HEK293 (cell line): ENCODE data around the gene FOXS1.

Experiments
- CTCF ChIA-PET: fragments of 350-600 bp; formaldehyde crosslinking; extraction: SDS; loops from one replicate; lab custom pipeline; 2021; ENCODE audit warnings: antibody characterized with exemption; lab: Yijun Ruan, JAX
- POLR2A ChIA-PET: fragments of 300-600 bp; formaldehyde crosslinking; extraction: SDS; loops from one replicate; lab custom pipeline; 2020; ENCODE audit warnings: antibody characterized with exemption, inconsistent platforms; lab: Yijun Ruan, JAX
- H3K27ac ChIP-seq: fragments of 200-500 bp; sonication (Bioruptor generic); 2 replicates; pipeline ENCODE4 v1.5.1; 2014; ENCODE audit warnings: low read depth, low read length, control low read depth, inconsistent platforms; ENCODE audit errors: extremely low read depth
- H3K36me3 ChIP-seq, 2 experiments: fragments of 200-500 bp in 1 of 2; sonication (Bioruptor generic) in 1 of 2; 1 replicate in 1 of 2; 2 replicates in 1 of 2; pipeline ENCODE4 v1.5.1; 2014 to 2017; ENCODE audit warnings: inconsistent platforms in 2 of 2, low read length in 2 of 2; ENCODE audit not compliant: control insufficient read depth in 2 of 2, insufficient read depth in 1 of 2
- H3K4me1 ChIP-seq: fragments of 200-500 bp; sonication (Bioruptor generic); 2 replicates; pipeline ENCODE4 v1.5.1; 2014; ENCODE audit warnings: mild to moderate bottlenecking, low read length, inconsistent platforms; ENCODE audit not compliant: control insufficient read depth, insufficient read depth
- H3K4me3 ChIP-seq: 2 replicates; pipeline ENCODE4 v1.5.1; 2011; ENCODE audit warnings: low read depth, mild to moderate bottlenecking, control low read depth, low read length, moderate library complexity
- H3K9me3 ChIP-seq: fragments of 200-500 bp; sonication (Bioruptor generic); 2 replicates; pipeline ENCODE4 v1.5.1; 2014; ENCODE audit warnings: low read depth, low read length, inconsistent platforms; ENCODE audit not compliant: control insufficient read depth, insufficient read depth
- GLIS1 ChIP-seq: fragments of 450-650 bp; formaldehyde crosslinking; IDR thresholded peaks from 2 replicates; pipeline ENCODE4 v1.5.1; 2016; ENCODE audit warnings: missing biosample characterization, missing genetic modification characterization
- ZBTB48 ChIP-seq: fragments of 450-650 bp; formaldehyde crosslinking; IDR thresholded peaks from 2 replicates; pipeline ENCODE4 v1.5.1; 2016; ENCODE audit warnings: missing biosample characterization, missing genetic modification characterization
- ZNF133 ChIP-seq: fragments of 450-650 bp; formaldehyde crosslinking; IDR thresholded peaks from 2 replicates; pipeline ENCODE4 v1.5.1; 2016; ENCODE audit warnings: missing biosample characterization, missing genetic modification characterization
- ZNF426 ChIP-seq: fragments of 450-650 bp; formaldehyde crosslinking; IDR thresholded peaks from 2 replicates; pipeline ENCODE4 v1.5.1; 2017; ENCODE audit warnings: missing biosample characterization, missing genetic modification characterization, mild to moderate bottlenecking, inconsistent platforms, moderate library complexity
- ZNF623 ChIP-seq: fragments of 450-650 bp; formaldehyde crosslinking; IDR thresholded peaks from 2 replicates; pipeline ENCODE4 v1.5.1; 2016; ENCODE audit warnings: missing biosample characterization, missing genetic modification characterization
- ZNF768 ChIP-seq: fragments of 450-650 bp; formaldehyde crosslinking; IDR thresholded peaks from 2 replicates; pipeline ENCODE4 v1.5.1; 2018; ENCODE audit warnings: missing biosample characterization, mild to moderate bottlenecking, missing genetic modification characterization
- TF ChIP-seq, protein P1 (sequence below): fragments of 450-650 bp; formaldehyde crosslinking; conservative IDR thresholded peaks from 2 replicates; pipeline ENCODE4 v1.5.1; 2016; ENCODE audit warnings: low read depth, missing biosample characterization, missing genetic modification characterization
- TF ChIP-seq, protein P2 (sequence below): fragments of 450-650 bp; formaldehyde crosslinking; IDR thresholded peaks from 2 replicates; pipeline ENCODE4 v1.5.1; 2016; ENCODE audit warnings: missing biosample characterization, missing genetic modification characterization
- TF ChIP-seq, protein P3 (sequence below): fragments of 450-650 bp; formaldehyde crosslinking; IDR thresholded peaks from 2 replicates; pipeline ENCODE4 v1.5.1; 2016; ENCODE audit warnings: missing biosample characterization, missing genetic modification characterization
- TF ChIP-seq, protein P4 (sequence below): fragments of 450-650 bp; formaldehyde crosslinking; IDR thresholded peaks from 2 replicates; pipeline ENCODE4 v1.5.1; 2016; ENCODE audit warnings: missing biosample characterization, missing genetic modification characterization
- TF ChIP-seq, protein P5 (sequence below): fragments of 450-650 bp; formaldehyde crosslinking; IDR thresholded peaks from 2 replicates; pipeline ENCODE4 v1.5.1; 2016; ENCODE audit warnings: missing biosample characterization, missing genetic modification characterization

FOXS1 gene

DNA sequence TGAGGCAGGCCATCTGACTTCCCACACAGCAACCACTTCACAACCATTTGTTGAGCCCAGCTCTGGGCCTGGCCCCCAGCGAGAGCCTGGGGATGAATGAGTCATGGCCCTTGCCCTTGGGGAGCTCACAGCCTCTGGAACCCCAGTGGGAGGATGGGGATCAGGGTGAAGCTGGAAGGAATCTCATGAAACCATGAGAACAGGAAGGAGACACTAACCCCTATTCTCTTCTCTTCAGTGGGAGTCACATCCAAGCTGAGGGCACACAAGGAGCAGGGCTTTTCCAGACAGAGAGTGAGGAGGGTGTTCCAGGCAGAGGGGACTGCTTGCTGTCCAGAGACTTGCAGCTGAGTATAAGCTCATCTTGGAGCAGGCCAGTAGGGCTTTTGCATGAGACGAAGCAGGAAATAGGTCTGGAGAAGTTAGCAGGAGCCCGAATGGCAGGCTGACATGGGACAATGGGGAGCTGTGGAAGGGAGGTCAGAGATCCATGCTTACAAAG, 7.5 kb downstream of the FOXS1 start (continued):
- TF ChIP-seq, protein P1, sequence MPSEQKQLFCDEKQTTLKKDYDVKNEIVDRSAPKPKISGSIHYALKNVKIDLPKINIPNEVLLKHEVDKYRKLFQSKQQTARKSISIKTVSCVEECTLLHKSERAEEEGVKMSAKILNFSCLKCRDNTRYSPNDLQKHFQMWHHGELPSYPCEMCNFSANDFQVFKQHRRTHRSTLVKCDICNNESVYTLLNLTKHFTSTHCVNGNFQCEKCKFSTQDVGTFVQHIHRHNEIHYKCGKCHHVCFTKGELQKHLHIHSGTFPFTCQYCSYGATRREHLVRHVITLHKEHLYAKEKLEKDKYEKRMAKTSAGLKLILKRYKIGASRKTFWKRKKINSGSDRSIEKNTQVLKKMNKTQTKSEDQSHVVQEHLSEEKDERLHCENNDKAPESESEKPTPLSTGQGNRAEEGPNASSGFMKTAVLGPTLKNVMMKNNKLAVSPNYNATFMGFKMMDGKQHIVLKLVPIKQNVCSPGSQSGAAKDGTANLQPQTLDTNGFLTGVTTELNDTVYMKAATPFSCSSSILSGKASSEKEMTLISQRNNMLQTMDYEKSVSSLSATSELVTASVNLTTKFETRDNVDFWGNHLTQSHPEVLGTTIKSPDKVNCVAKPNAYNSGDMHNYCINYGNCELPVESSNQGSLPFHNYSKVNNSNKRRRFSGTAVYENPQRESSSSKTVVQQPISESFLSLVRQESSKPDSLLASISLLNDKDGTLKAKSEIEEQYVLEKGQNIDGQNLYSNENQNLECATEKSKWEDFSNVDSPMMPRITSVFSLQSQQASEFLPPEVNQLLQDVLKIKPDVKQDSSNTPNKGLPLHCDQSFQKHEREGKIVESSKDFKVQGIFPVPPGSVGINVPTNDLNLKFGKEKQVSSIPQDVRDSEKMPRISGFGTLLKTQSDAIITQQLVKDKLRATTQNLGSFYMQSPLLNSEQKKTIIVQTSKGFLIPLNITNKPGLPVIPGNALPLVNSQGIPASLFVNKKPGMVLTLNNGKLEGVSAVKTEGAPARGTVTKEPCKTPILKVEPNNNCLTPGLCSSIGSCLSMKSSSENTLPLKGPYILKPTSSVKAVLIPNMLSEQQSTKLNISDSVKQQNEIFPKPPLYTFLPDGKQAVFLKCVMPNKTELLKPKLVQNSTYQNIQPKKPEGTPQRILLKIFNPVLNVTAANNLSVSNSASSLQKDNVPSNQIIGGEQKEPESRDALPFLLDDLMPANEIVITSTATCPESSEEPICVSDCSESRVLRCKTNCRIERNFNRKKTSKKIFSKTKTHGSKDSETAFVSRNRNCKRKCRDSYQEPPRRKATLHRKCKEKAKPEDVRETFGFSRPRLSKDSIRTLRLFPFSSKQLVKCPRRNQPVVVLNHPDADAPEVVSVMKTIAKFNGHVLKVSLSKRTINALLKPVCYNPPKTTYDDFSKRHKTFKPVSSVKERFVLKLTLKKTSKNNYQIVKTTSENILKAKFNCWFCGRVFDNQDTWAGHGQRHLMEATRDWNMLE (tag by site-specific recombination) = no peak
- TF ChIP-seq ZNF133 (tag by site-specific recombination) (no peak), ZNF426 (tag by site-specific recombination) (no peak)

DNA sequence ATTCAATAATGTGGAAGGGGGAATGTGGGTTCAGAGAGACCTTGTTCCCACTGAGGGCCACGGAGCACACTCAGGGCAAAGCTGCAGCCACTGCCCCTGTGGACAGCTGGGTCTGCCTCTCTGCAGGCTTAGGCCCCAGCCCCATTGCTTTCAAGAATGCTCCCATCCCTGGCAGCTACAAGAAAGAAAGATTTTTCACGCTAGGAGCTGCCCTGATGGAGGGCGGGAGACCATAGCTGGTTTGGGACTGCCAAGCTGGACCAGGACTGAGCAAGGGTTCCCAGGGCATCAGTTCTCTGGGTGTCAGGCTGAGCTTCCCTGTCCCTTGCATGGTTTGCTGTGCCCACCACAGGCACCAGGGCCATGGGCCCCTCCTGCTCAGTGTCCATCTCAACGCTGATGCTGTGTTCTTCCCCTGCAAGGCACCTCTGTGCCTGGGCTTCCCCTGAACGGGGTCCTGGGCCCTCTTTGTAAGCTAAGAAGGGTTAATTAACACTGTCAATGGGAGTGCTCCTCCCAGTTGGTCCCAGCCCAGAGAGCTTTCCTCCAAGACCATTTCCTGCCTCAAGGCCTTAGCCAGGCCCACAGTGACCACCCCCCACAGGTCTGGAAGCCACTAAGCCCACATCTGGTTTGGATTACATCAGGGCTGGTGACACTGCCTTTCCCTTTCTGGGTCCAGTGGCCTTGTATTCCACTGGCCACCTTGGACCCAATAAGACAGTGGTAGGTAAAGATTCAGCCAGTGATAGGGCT, 8.4 kb downstream of the FOXS1 start:
- no peak overlapping the region for H3K4me3 ChIP-seq
- POLR2A ChIA-PET = interaction anchor here (0.5 to 1.0 kb wide), 4 partner anchors 9 to 1580 kb away, joined by 3 to 7 read pairs (median 4); no protein-coding TSS in a partner anchor
- H3K4me1 ChIP-seq = no peaks in the 10 kb centered on the region
- no peaks in the 10 kb centered on the region for H3K9me3 ChIP-seq
- TF ChIP-seq GLIS1 (tag by site-specific recombination) = peak; percentile 86
- TF ChIP-seq, protein P2, sequence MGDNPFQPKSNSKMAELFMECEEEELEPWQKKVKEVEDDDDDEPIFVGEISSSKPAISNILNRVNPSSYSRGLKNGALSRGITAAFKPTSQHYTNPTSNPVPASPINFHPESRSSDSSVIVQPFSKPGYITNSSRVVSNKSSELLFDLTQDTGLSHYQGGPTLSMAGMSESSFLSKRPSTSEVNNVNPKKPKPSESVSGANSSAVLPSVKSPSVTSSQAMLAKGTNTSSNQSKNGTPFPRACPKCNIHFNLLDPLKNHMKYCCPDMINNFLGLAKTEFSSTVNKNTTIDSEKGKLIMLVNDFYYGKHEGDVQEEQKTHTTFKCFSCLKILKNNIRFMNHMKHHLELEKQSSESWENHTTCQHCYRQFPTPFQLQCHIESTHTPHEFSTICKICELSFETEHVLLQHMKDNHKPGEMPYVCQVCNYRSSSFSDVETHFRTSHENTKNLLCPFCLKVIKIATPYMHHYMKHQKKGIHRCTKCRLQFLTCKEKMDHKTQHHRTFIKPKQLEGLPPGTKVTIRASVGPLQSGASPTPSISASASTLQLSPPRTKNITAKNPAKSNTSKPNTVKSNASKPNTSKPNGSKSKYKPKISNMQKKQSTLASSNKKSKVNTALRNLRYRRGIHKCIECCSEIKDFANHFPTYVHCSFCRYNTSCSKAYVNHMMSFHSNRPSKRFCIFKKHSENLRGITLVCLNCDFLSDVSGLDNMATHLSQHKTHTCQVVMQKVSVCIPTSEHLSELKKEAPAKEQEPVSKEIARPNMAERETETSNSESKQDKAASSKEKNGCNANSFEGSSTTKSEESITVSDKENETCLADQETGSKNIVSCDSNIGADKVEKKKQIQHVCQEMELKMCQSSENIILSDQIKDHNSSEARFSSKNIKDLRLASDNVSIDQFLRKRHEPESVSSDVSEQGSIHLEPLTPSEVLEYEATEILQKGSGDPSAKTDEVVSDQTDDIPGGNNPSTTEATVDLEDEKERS = no peak
- CTCF ChIA-PET = interaction anchor here (0.6 to 8.4 kb wide), 8 partner anchors 10 to 194 kb away, joined by 3 to 87 read pairs (median 6); partner anchors contain the start of gene FOXS1
- no peak overlapping the region for H3K27ac ChIP-seq
- H3K36me3 ChIP-seq = no peaks in the 10 kb centered on the region

DNA sequence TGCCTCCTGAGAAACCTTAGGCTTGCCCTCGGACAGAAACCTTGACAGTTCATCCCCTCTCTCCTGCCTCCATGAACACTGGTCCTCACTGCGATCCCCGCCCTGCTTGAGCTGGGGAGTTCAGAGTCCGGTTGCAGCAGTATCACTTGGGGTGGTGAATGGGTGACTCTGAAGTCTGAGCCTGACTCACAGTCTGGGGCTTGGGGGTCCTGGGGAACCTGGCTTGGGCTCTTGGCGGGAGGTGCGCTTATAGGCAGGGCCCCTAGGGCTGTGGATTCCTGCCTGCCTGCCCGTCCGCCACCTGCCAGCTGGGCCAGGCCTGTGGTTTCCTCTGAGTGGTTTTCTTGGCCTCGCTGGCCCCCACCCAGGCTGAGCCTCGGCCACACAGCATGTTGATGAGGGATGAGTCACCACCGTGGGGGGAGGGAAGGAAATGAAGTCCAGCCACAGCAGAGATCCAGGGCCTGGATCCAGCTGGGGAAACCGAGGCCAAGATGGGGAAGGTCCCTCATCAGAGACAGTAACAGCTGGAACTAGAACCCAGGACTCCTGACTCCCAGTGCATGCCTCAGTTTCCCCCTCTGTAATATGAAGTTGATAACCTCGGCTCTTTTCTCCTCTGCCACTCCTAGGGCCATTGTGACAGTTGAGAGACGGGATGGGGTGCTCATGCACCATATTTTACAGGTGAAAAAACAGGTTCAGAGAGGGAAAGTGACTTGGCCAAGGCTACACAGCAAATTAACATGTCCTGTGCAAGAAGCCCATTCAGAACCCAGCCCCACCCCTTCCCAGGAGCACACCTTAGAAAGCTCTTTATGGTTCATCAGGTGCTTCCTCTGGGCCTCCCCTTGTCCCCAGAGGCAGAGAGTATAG, 9.2 kb downstream of the FOXS1 start:
- Histone ChIP-seq H3K9me3 (no peaks in the 10 kb centered on the region), H3K4me3 (no peak overlapping the region), H3K36me3 (no peaks in the 10 kb centered on the region), H3K4me1 (no peaks in the 10 kb centered on the region), H3K27ac (no peak overlapping the region)
- CTCF ChIA-PET = interaction anchor here (0.8 to 8.4 kb wide), 6 partner anchors 10 to 195 kb away, joined by 3 to 87 read pairs (median 20); partner anchors contain the start of gene FOXS1
- POLR2A ChIA-PET = interaction anchor here (0.5 to 1.0 kb wide), 3 partner anchors 10 to 263 kb away, joined by 3 to 7 read pairs (median 3); no protein-coding TSS in a partner anchor
- no peak for TF ChIP-seq ZNF623 (tag by site-specific recombination)
- TF ChIP-seq, protein P3, sequence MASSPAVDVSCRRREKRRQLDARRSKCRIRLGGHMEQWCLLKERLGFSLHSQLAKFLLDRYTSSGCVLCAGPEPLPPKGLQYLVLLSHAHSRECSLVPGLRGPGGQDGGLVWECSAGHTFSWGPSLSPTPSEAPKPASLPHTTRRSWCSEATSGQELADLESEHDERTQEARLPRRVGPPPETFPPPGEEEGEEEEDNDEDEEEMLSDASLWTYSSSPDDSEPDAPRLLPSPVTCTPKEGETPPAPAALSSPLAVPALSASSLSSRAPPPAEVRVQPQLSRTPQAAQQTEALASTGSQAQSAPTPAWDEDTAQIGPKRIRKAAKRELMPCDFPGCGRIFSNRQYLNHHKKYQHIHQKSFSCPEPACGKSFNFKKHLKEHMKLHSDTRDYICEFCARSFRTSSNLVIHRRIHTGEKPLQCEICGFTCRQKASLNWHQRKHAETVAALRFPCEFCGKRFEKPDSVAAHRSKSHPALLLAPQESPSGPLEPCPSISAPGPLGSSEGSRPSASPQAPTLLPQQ (tag by site-specific recombination) = peak; percentile 76
- TF ChIP-seq, protein P4, sequence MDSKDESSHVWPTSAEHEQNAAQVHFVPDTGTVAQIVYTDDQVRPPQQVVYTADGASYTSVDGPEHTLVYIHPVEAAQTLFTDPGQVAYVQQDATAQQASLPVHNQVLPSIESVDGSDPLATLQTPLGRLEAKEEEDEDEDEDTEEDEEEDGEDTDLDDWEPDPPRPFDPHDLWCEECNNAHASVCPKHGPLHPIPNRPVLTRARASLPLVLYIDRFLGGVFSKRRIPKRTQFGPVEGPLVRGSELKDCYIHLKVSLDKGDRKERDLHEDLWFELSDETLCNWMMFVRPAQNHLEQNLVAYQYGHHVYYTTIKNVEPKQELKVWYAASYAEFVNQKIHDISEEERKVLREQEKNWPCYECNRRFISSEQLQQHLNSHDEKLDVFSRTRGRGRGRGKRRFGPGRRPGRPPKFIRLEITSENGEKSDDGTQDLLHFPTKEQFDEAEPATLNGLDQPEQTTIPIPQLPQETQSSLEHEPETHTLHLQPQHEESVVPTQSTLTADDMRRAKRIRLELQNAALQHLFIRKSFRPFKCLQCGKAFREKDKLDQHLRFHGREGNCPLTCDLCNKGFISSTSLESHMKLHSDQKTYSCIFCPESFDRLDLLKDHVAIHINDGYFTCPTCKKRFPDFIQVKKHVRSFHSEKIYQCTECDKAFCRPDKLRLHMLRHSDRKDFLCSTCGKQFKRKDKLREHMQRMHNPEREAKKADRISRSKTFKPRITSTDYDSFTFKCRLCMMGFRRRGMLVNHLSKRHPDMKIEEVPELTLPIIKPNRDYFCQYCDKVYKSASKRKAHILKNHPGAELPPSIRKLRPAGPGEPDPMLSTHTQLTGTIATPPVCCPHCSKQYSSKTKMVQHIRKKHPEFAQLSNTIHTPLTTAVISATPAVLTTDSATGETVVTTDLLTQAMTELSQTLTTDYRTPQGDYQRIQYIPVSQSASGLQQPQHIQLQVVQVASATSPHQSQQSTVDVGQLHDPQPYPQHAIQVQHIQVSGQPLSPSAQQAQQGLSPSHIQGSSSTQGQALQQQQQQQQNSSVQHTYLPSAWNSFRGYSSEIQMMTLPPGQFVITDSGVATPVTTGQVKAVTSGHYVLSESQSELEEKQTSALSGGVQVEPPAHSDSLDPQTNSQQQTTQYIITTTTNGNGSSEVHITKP = 0 out of 2 replicates have a peak, but pooled peaks have one; percentile 31
- peak; percentile 32; the same call in 1 of the 2 replicates for TF ChIP-seq ZBTB48
- TF ChIP-seq, protein P5, sequence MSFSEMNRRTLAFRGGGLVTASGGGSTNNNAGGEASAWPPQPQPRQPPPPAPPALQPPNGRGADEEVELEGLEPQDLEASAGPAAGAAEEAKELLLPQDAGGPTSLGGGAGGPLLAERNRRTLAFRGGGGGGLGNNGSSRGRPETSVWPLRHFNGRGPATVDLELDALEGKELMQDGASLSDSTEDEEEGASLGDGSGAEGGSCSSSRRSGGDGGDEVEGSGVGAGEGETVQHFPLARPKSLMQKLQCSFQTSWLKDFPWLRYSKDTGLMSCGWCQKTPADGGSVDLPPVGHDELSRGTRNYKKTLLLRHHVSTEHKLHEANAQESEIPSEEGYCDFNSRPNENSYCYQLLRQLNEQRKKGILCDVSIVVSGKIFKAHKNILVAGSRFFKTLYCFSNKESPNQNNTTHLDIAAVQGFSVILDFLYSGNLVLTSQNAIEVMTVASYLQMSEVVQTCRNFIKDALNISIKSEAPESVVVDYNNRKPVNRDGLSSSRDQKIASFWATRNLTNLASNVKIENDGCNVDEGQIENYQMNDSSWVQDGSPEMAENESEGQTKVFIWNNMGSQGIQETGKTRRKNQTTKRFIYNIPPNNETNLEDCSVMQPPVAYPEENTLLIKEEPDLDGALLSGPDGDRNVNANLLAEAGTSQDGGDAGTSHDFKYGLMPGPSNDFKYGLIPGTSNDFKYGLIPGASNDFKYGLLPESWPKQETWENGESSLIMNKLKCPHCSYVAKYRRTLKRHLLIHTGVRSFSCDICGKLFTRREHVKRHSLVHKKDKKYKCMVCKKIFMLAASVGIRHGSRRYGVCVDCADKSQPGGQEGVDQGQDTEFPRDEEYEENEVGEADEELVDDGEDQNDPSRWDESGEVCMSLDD (tag by site-specific recombination) = peak; percentile 44; the same call in 1 of the 2 replicates
- peak; percentile 61; the same call in 1 of the 2 replicates for TF ChIP-seq ZNF768 (tag by site-specific recombination)
